Measurements from ENCODE around the gene GPR149.
A peak's percentile ranks its signal among the peaks of the same experiment; 100 is the strongest.

GPR149 gene

DNA sequence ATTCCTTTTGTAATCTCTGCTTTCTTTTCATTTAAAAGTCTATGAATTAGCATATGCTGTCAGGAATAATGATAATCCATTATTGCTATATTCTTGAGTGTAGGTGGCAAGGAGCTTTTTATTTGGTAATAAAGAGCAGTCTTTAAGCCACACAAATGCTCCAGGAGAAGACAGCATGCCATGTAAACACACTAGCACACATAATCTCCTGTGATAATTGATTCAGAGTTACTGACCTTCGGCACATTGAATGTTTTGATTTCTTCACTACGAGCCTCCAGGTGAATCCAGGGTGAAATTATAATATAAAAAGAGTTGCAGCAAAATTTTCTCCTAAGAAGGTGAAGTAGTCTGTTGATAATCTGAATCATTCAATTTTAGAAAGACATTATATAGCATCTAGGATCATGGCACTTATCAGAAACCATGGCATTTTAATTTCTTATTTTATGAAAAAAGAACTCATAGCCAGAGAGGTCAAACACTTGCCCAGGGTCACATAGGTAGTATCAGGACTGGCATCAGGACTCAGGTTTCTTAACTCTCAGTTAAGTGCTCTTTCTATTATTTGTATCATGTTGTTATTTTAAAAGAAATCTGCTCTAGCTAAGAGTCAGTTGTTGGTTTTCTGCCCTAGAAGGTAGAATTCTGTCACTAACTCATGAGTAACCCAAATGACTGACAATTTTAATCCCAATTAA lies 84.4 kb downstream of the GPR149 start:
- DNase-seq, result no peak

DNA sequence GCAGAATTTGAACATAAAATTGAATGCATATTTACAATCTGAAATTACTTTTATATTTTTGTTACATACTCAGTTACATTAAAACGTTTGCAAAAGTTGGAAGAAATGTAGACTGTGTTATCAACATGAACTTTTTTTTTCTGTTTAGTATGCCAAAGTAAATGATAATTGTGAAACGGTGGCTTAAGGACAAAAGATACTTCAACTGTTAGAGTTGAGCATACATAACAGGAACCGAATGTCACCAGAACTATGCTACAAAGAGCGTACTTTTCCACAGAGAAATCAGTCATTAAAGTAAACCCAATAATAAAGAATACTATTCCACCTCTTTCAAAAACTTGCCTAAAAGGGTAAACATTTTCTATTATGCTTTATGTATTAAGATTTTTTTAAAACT lies 91.4 kb downstream of the GPR149 start:
- DNase-seq, result no peak

DNA sequence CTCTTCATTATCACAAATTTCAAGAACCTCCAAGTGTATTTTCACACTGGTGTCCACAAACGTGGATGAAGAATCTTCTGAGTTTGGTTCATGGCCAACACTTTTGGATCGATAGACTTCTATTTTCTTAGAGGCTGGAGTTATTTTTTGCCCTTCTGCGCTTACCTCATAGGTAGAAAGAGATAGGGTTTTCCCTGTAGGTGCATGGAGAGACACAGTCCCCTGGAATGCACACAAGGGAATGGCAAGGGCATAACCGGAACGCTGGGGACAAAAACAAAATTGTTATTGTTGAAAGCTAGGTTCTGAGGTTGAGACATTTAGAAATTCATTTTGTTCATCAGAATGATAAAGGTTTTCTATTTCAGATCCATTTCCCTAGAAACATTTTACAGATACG lies 92.0 kb downstream of the GPR149 start:
- DNase-seq, result no peak

DNA sequence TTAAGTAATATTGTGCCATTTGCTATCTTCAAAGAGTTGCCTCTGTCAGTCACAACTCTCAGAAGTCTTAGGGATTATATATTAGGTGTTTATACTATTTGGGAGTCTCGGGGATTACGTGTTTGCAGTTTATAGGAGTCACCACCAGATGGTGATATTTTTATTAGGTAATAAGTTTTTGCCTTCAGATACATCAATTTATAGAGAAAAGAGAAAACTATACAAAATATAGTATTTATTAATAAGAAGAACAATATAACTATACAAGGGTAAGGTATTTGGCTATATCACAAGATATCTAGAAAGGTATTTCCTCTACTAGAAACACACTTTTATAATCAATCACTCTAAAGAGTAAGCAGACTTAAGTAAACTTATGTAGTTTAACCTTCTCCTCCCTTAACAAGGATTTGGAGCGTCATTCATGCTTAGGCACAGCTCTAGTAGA lies 95.0 kb downstream of the GPR149 start:
- DNase-seq, result peak in 1 of 2 experiments; percentile 29

DNA sequence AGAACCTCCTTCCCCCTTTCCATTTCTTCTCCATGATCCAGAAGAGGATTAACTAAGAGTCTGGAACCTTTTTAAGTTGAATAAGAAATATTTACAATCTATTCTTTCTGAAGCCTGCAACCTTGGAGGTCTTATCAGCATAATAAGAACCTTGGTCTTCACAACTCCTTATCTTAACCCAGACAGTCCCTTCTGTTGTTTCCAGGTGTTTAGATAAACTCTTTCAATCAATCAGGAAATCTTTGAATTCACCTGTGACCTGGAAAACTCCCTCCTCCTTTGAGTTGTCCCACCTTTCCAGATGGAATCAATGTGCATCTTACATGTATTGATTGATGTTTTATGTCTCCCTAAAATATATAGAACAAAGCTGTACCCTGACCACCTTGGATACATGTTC lies 102.1 kb downstream of the GPR149 start:
- DNase-seq, result no peak

DNA sequence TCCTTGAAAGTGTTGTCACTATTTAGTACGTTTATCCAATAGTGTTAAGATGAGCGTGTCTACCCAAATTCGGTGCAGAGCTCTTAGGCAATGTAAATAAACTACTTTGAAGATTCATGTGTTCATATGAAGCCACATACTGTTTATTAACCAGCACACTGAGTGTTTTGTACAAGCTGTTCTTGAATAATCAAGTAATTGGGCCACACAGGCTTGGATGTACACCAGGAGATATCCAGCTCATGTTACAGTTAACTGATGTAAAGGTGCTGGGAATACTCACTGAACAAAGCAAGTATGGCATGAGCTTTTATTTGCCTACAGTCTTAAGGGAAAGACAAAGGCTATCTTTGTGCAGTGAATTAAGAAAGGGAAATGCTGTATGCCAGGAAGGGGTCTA lies 105.1 kb downstream of the GPR149 start:
- DNase-seq, result no peak

DNA sequence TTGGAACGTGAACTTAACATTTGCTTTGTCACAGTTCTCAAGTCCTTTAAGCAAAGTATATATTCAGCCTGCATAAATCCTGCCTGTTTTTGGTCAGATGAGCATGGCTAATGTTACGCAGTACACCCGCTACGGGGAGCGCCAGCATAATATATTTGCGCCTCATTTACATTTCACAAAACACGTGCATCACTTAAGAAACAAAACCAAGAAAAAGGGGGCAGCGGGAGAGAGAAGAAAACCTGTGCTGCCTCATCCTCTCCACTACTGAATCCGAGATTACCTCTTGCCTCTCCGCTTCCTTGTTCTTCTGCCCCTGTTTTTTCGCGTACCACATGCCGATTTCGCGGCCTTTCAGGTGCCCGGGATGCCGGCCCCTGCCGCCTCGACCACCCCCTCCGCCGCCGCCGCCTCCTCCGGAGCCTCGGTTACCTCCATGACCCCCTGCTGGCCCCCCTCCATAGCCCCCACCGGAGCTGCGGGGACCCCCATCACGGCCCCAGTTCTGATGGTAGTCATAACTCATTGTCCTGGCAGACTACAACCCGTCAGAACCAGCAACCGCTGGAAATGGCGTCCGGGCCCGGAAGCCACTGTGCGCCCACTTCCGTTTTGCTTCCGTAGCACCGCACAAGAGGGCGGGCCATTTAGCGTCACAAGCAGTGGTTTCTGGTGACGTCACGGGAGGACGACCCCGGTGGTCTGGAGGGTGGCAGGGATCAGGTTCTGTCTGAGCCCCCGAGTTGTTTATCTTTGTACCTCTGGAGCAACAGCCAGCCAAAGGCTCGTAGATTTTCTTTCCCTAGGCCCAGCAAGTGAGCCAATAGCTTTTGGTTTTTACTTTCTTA lies 105.9 kb downstream of the GPR149 start, which contains the start of gene DHX36:
Gene DHX36, minus strand, starts transcription at position 597 of the 848 bp plus-strand sequence. Its CDS starts 71 bp downstream, at position 526.
- DNase-seq, result peak; percentile 88 to 89

DNA sequence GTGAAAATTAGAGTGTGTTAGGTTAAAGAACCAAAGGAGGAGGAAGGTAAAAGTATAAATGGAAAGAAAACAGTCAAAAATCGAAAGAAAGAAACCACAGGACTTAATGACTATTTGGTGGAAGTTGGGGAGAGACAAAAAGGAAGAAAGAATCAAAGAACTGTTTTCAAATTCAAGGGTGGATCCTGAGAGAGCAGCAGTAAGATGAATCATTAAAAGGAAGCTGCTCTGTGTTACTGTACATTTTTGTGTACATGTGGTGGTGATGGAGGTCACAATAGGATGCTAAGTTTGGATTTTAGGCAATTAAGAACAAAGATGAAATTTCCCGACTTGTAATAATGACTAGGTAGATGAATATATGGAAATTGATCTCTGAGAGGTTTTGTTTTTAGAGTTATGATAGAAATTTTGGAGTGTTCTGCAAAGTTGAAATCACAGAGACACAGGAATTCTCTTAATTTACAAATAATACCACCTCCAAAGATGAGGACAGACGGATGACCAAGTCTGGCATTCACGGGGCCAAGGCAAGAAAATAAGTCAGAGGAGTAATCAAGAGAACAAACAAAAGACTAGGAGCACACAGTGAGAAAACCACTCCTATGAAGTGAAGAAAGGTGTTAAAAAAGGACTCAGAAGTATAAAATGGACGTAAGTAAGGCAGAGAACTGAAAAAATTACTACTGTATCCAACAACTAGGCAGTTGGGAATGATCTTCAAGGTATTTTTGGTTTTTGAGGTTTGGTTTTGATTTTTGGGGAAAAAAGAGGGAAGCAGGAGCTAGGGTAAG lies 112.8 kb downstream of the GPR149 start:
- DNase-seq, result no peak

DNA sequence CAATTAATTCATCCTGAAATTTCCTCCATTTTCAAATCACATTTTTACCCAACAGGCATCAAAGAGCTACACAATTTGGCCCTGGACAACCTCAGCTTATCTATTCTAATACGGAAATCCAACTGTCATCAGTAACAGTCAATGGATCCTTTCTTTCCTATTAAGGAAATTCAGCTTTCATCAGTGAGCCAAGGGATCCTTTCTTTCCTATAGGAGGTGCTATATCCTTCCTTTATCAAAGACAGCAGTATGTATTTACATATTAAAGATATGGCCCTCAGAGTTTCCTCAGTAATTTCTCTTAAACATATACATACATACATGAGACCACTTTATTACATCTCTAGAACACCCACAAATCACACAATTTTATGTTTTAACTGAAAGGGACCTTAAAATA lies 115.8 kb downstream of the GPR149 start:
- no peak for DNase-seq

DNA sequence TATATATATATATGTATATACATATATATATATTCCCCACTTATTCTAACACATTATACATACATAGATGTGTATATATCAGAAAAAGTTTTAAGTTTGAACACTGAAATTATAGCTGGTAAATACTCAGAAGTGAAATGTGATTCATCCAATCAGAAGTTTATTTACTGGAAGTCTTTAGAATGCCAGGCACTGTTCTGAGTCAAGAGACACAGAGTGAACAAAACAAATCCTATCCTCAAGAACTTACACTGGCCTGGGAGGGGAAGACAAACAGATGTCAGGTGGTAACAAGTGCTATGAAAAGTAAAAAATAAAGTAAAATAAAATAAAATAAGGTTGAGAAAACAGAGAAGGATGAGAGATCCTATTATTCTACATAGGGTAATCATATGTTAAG lies 119.2 kb downstream of the GPR149 start:
- DNase-seq, result no peak

DNA sequence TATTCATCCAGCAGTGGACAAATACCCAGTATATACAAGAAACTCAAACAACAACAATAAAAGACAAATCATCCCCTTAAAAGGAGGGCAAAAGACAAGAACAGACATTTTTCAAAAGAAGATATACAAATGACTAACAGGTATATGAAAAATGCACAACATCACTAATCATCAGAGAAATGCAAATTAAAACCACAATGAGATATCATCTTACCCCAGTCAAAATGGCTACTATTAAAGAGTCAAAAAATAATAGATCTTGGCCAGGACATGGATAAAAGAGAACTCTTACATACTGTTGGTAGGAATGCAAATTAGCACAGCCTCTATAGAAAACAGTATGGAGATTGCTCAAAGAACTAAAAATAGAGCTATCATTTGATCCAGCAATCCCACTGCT lies 122.6 kb downstream of the GPR149 start:
- DNase-seq, result no peak

DNA sequence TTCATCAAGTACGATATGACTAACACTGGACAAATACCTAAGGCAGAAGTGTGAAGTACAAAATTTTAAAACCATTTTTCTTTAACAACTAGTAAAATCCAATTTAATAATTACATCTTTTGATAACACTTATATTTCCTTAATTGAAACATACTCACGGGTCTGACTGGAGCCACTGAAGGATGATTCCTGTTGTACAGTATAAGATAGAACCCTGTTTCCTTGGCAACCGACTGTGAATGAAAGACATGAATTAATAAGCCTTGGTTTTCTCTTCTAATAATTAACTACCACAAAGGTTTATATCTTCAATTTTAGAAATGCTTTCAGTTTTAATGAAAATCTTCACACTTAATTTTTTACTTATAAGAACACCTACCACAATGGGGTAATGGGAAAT lies 125.1 kb downstream of the GPR149 start:
- no peak for DNase-seq

DNA sequence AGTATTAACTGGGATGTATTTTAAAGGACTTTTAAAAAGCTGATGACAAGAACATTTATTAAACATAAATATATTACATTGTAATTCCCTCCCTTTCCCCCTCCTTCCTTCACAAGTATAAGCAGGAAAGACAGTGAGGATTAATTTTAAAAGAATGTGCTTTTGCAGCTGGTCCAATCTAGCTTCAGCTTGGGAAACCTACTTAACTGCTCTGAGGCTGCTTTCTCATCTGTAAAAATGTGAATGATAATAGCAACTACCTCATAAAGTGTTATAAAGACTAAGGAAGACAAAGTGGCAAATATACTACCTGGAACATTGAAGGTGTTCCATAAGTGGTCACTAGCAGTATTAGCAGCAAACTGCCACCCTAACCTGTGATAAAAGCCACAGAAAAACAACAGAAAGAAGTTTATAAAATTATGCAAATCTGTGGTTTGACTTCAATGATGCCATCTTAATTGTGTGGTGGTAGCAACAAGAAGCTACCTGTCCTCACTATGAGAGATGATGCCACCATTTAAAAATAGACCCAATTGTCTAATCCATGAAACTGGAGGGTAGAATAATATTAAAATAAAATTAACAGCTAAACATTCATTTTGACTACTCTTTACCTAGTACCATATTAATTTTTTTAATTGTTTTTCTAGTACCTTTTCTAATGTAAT lies 125.7 kb downstream of the GPR149 start:
- no peak for DNase-seq

DNA sequence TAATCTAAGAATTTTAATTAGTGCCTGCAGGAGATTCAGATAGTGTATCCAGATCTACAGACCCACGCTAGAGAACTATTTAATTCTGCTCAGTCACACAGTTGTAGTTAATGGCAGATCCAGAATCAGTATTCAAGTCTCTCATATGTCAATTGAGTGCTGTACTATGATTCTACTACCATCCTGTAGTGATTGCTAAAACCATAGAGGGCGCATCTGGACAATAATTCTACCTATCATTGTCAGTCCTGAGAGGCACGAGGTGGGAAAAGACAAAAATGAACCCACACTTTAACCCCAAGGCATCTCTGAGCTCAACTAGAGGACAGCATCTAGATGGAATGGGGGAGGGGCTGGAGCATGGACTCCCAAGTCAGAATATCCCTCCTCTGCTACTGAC lies 128.4 kb downstream of the GPR149 start:
- no peak for DNase-seq

DNA sequence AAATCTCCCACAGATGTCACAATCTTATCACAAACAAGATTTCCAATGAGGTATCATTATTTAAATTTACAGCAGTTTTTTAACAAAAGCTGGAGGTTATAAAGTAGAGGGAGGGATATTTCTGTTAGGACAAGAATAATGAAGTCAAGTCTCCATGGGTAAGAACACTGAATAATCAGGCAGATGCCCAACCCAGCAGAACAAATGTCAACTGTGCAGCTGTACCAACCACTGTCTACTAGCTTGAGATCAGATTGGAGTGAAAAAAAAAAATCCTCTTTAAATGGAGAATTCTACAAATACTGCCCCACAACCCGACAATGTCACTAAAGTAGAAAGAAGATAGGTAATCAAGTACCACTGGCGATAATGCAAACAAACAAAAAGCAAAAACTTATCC lies 136.0 kb downstream of the GPR149 start:
- DNase-seq, result no peak

DNA sequence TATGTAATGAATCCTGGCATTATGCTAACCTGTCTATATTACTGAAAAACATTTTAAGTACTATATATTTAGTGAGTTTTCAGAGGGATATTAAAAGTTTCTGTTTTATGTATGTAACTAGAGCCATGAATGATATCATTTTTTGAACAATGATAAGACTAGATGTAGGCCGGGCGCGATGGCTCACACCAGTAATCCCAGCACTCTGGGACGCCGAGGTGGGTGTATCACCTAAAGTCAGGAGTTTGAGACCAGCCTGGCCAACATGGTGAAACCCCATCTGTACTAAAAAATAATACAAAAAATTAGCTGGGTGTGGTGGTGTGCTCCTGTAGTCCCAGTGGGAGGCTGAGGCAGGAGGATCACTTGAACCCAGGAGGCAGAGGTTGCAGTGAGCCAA lies 139.8 kb downstream of the GPR149 start:
- DNase-seq, result no peak

Data from NCI-H1930 (cell line).